HUES64 (cell line): ENCODE results near the gene ARHGAP11A.

Experiments
- H3K27ac ChIP-seq: 2 replicates; pipeline ENCODE4 v1.7.0; 2013; ENCODE audit warnings: low read depth, low read length, inconsistent platforms
- H3K27me3 ChIP-seq: 2 replicates; pipeline ENCODE4 v1.6.1; 2013; ENCODE audit warnings: mild to moderate bottlenecking, low read length; ENCODE audit not compliant: insufficient read depth
- H3K36me3 ChIP-seq: 2 replicates; pipeline ENCODE4 v1.6.1; 2013; ENCODE audit warnings: mild to moderate bottlenecking, low read length; ENCODE audit not compliant: insufficient read depth
- H3K4me1 ChIP-seq: 2 replicates; pipeline ENCODE4 v1.6.1; 2013; ENCODE audit warnings: mild to moderate bottlenecking, low read length, moderate library complexity; ENCODE audit not compliant: insufficient read depth
- H3K4me3 ChIP-seq: 2 replicates; pipeline ENCODE4 v1.5.1; 2013; ENCODE audit warnings: mild to moderate bottlenecking, low read length, moderate library complexity
- H3K9ac ChIP-seq: 2 replicates; pipeline ENCODE4 v1.6.1; 2013; ENCODE audit warnings: mild to moderate bottlenecking, low read depth, low read length
- H3K9me3 ChIP-seq: 2 replicates; pipeline ENCODE4 v1.6.1; 2013; ENCODE audit warnings: low read depth, low read length; ENCODE audit not compliant: insufficient read depth
- WGBS: fragments of 150-250, 120-280 bp; methylation state at CpG from one replicate; pipeline ENCODE4 v1.1.7; 2013; ENCODE audit warnings: missing lambda C conversion rate; 5-methylcytosine and 5-hydroxymethylcytosine counted together

ARHGAP11A gene

DNA sequence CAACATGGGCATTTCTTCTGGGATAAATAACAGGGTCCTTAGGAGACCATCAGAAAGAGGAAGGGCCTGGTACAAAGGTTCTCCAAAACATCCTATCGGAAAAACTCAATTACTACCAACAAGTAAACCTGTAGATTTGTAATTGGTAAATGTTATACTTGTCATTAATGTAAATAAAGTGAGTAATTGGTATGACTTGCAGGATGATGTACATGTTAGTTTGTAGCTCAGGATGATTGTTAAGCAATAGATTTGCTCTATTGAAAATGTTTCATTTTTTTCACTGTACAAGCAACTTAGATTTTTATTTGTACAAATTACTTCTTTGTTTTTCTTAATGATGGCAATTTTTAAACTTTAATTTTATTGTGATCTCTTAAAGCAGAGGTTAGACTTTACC, 22.4 kb downstream of the ARHGAP11A start:
- Histone ChIP-seq H3K27ac (no peak overlapping the region), H3K9me3 (no peaks in the 10 kb centered on the region), H3K4me3 (no peak overlapping the region), H3K4me1 (peaks cover 3% of the 10 kb centered on the region), H3K36me3 (peaks cover 75% of the 10 kb centered on the region), H3K9ac (no peak overlapping the region), H3K27me3 (no peaks in the 10 kb centered on the region)
- WGBS = 100% methylated on average over 1 of the region's 1 CpG

DNA sequence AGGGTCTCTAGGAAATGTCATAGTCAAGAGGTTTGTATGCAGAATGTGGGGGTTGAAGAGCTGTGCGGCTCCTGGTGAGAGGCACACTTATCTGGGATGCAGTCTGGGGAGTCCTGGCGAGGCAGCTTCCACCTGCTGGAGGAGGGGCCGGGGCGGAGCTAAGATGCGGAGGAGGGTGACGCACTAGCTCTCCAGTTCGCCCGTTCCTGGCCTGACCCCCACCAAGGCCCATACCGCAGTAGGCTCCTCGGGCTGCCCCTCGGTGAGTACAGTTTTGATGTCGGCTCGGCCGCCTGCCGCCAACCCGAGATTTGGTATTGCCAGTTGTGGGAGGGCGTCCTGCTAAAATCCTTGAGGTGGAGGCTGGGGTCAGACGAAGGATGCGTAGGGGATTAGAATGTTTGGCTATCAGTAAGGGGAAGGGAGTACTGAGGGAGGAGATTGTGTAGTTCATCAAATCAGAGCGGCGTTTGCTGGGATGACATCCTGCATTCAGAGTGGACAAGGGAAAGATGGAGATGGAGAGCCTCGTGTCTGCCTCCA, 26.3 kb downstream of the ARHGAP11A start, which contains the start of gene SCG5:
Gene SCG5, plus strand, starts transcription at position 194 of the 543 bp plus-strand sequence. CDS start 1,883 bp downstream, outside the sequence.
- Histone ChIP-seq H3K27ac (peak within 1 kb of the TSS; percentile 72), H3K4me3 (peak within 1 kb of the TSS; percentile 78), H3K9me3 (no peaks in the 10 kb centered on the region), H3K4me1 (peaks cover 18% of the 10 kb centered on the region), H3K36me3 (peaks cover 40% of the 10 kb centered on the region), H3K27me3 (no peaks in the 10 kb centered on the region), H3K9ac (peak within 1 kb of the TSS; percentile 83)
- WGBS = 9% methylated on average over 22 of the region's 22 CpGs

DNA sequence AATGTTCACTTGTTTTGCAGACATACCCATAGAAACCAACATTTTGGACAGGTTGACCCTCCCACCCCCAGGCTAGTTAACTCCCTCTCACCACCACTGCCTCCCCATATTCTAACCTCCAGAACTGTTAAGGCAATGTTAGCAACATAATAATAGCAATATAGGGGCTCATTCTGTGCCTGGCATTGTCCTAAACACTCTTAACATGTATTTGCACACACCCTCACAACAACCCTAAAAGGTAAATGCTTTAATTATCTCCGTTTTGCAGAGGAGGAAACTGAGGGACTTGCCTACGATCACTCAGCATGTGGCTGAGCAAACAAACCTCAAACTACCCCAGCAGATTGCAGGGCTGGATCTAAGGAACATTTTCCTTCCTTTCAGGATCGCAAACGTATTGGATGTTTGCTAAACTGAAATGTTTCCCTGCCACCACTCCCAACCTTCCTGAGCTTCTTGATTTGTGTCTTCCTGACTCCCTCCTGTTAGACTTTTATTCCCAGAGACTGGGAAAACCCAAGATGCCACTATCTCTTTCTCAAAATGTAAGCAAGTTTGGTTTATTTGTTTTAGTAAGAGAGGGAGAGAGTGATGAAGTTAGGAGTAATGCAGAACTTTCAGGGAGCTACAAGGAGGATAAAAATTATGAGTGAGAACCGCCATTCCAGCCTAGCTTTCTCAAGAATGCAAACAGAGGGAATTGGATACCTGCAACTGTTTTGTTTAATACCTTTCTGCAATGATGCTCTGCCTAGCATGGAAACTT, 27.5 kb downstream of the ARHGAP11A start:
- no peak overlapping the region for H3K9ac ChIP-seq
- H3K9me3 ChIP-seq = no peaks in the 10 kb centered on the region
- peaks cover 27% of the 10 kb centered on the region for H3K36me3 ChIP-seq
- H3K4me3 ChIP-seq = peak overlapping the region; percentile 5
- H3K27me3 ChIP-seq = no peaks in the 10 kb centered on the region
- 36% methylated on average over 5 of the region's 5 CpGs for WGBS
- peaks cover 18% of the 10 kb centered on the region for H3K4me1 ChIP-seq
- no peak overlapping the region; the same call in 1 of the 2 replicates for H3K27ac ChIP-seq

DNA sequence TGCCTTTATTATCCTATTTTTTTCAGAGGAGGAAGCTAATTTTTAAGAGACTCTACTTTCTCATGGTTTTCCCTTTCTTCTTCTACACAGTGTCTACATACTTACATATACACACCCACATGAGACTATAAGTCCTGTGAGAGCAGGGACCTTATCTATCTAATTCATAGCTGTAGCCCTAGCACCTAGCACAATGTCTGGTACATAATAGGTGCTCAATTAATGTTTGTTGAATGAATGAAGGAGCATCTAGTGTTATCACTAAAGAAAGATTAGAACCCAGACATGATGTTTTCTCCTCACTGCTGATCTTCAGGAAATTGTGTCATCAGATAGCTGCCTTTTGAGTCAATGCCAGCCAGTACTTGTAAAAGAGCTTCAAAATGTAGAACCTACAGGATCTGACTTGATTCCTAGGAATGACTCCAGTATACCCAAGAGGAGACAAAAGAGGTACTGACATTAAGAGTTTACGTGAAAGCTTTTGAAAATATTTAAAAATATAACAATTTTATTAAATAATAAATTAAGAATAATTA, 28.7 kb downstream of the ARHGAP11A start:
- no CpG with 5 or more reads among the region's 1 CpG for WGBS
- H3K27ac ChIP-seq = no peak overlapping the region
- H3K4me3 ChIP-seq = no peak overlapping the region

DNA sequence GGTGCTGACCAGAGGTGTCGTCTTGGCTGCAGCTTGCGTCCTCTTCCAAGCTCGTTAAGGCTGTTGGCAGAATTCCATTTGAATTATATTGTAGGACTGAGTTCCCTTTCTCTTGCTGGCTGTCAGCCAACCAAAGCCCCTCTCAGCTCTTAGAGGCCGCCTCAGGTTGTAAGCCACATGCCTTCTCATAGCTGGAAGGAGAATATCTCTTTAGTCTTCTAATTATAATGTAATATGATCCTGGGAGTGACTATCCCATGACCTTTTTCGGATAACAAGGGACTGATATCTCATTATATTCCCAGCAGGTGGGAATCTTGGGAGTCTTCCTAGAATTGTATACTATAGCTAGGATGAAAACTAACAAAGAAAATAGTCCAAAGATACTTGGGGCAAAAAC, 31.0 kb downstream of the ARHGAP11A start:
- H3K9ac ChIP-seq = no peak overlapping the region
- H3K4me3 ChIP-seq = no peak overlapping the region
- no peaks in the 10 kb centered on the region for H3K27me3 ChIP-seq
- H3K36me3 ChIP-seq = peaks cover 3% of the 10 kb centered on the region; the same call in 1 of the 2 replicates
- peaks cover 18% of the 10 kb centered on the region for H3K4me1 ChIP-seq
- no peaks in the 10 kb centered on the region for H3K9me3 ChIP-seq
- no peak overlapping the region for H3K27ac ChIP-seq
- WGBS = 86% methylated on average over 3 of the region's 5 CpGs

More for the DNA sequence above, 28.7 kb downstream of the ARHGAP11A start:
- peaks cover 17% of the 10 kb centered on the region for H3K36me3 ChIP-seq
- H3K27me3 ChIP-seq = no peaks in the 10 kb centered on the region
- H3K4me1 ChIP-seq = peaks cover 18% of the 10 kb centered on the region
- H3K9ac ChIP-seq = no peak overlapping the region
- no peaks in the 10 kb centered on the region for H3K9me3 ChIP-seq

DNA sequence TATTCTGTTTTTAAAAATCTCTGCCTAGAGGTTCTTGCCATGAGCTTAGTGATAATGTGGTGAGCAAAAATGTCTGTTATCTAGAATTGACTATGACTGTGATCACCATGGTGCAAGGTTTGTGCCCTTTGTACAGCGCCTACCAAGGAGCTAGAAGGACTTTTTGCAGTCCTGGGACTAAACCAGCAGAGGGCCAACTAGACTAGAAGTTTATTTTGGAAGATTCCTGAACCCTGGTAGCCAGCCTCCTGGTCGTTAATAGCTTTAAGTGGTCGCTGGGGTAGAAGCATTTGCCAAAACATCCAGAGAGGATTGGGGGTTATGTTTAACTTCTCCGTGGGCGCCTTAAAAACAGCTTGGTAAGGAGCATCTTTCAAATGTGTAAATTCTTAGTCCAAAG, 34.0 kb downstream of the ARHGAP11A start:
- no peaks in the 10 kb centered on the region for H3K9me3 ChIP-seq
- WGBS = 66% methylated on average over 5 of the region's 5 CpGs
- H3K36me3 ChIP-seq = no peaks in the 10 kb centered on the region
- no peak overlapping the region for H3K9ac ChIP-seq
- peaks cover 26% of the 10 kb centered on the region for H3K4me1 ChIP-seq
- H3K4me3 ChIP-seq = no peak overlapping the region
- no peaks in the 10 kb centered on the region for H3K27me3 ChIP-seq
- H3K27ac ChIP-seq = no peak overlapping the region

DNA sequence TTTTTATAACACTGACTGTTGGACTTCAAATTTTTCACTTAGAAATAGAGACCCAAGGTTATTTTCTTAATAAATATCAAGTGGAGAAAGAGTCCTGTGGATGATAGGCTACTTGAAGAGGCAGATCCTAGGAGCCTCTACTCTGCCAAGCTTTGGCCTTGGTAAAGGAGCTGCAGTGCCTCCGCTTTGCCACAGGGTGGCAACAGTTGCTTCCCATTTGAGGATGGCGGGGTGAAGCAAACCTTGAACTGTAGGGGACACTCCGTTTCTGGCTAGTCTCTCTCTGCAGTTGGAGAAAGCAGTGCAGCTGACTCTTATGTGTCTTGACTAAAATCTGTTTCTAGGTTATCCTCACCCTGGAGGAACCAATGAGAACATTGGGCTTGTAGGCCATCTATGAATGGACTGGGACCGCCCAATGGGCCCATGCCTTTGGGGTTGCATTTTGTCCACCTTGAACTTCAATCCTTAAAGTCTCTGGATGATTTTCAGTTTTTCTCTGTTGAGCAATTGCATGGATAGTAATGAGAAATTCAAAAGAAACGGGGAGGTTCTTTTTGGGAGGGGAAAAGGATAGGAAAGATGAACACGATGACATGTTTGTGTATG, 36.0 kb downstream of the ARHGAP11A start:
- H3K27ac ChIP-seq = no peak overlapping the region
- no peaks in the 10 kb centered on the region for H3K9me3 ChIP-seq
- 37% methylated on average over 6 of the region's 6 CpGs for WGBS
- peaks cover 24% of the 10 kb centered on the region for H3K4me1 ChIP-seq
- H3K36me3 ChIP-seq = no peaks in the 10 kb centered on the region
- H3K9ac ChIP-seq = no peak overlapping the region
- no peak overlapping the region for H3K4me3 ChIP-seq
- H3K27me3 ChIP-seq = no peaks in the 10 kb centered on the region

DNA sequence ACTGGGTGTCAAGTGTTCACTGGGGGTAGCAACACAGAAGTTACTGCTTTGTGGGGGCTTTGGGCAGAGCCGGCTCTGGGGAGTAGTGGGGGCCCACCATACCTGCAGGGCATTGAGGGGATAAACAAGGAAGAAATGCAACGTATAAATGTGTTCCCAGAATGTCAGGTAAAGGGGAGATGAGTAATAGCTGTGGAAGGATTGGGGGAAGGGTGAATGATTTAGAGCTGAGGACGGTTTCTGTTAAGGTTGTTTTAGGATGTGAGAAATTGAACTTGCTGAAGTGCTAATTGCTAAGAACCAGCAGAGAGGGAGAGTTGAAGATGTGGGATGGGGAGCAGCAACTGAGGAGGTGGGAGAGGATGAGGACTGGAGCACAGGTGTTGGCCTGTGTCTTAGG, 36.9 kb downstream of the ARHGAP11A start:
- 69% methylated on average over 3 of the region's 3 CpGs for WGBS
- Histone ChIP-seq H3K27ac (no peak overlapping the region), H3K9ac (no peak overlapping the region), H3K27me3 (no peaks in the 10 kb centered on the region), H3K36me3 (no peaks in the 10 kb centered on the region), H3K9me3 (no peaks in the 10 kb centered on the region), H3K4me3 (no peak overlapping the region), H3K4me1 (peaks cover 24% of the 10 kb centered on the region)

DNA sequence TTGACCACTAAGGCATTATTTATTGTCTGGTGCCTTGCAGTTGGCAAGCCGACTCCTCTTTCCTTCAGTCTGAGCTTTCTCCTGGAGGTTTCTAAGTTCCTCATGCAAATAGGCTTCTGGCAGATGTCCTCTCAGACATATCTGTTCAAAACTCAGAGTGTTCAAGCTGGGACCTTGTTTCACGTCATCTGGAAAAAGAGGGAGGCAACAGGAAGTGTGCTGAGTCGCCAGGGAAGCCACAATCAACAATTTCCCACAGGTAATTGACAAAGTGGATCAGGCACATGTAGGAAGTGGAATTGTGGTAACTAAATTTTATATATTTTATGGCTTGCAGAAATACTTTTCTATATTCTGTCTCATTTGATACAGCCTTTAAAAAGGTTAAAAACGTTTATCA, 40.8 kb downstream of the ARHGAP11A start:
- Histone ChIP-seq H3K4me3 (no peak overlapping the region), H3K36me3 (no peaks in the 10 kb centered on the region), H3K4me1 (peaks cover 24% of the 10 kb centered on the region), H3K27me3 (no peaks in the 10 kb centered on the region), H3K27ac (no peak overlapping the region), H3K9me3 (no peaks in the 10 kb centered on the region), H3K9ac (no peak overlapping the region)
- WGBS = 83% methylated on average over 4 of the region's 4 CpGs

DNA sequence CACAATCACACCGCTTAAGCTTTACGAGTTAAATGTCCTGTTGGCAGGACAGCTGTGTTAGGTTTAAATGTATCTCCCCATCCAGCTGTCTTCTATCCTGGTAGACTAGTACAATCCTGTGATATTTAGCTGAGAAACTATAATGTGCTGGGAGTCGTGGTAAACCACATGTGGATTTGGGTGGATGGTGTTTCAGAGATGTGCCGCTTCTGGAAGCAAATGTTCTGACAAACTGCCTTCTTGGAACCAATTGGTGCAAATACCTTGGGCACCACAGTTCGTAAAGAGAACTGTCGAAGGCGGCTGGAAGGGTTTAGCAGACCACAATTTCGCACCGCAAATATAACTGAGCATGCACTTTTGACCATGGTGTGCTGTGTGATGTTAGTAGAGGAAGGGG, 41.2 kb downstream of the ARHGAP11A start:
- H3K9me3 ChIP-seq = no peaks in the 10 kb centered on the region
- no peaks in the 10 kb centered on the region for H3K36me3 ChIP-seq
- no peak overlapping the region for H3K27ac ChIP-seq
- H3K9ac ChIP-seq = no peak overlapping the region
- no peak overlapping the region for H3K4me3 ChIP-seq
- H3K27me3 ChIP-seq = no peaks in the 10 kb centered on the region
- 95% methylated on average over 9 of the region's 9 CpGs for WGBS
- peaks cover 22% of the 10 kb centered on the region for H3K4me1 ChIP-seq

DNA sequence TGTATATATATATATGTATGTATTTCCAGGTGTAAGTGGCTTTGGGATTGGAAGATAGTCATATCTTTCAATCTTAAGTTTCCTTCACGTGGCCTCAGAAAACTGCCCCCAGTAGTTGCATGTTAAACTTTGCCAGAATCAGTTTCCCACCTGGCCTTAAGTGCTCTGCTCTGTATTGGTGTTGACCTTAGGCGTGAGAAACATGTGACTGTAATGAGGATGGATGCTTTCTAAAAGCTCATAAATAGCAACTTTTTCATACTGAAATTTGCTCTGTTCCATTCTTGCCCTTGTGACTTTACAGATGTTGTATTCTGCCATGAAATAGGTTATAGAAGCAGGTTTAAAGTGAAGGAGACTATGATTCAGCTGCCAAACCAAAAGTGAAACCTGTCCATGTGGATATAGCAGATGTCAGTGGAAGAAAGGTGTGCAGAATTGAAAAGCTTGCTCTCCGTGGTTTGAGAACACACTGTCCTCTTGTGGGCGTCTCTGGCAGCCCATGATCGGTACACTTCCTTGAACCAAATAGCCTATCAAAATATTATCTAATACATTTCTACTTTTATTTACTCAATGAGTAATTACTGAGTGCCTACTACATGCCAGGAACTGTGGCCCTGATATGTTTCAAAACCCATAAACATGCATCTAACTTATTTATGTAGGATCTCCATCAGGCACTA, 42.0 kb downstream of the ARHGAP11A start:
- 89% methylated on average over 5 of the region's 5 CpGs for WGBS
- Histone ChIP-seq H3K4me3 (no peak overlapping the region), H3K9ac (no peak overlapping the region), H3K27me3 (no peaks in the 10 kb centered on the region), H3K4me1 (peaks cover 13% of the 10 kb centered on the region), H3K27ac (no peak overlapping the region), H3K36me3 (no peaks in the 10 kb centered on the region), H3K9me3 (no peaks in the 10 kb centered on the region)
